Esophagus muscularis mucosa (tissue), 3 donors: ENCODE data around the gene KIF3A.

ENCODE experiments used
- POLR2A ChIP-seq: fragments of 450-650 bp; IDR thresholded peaks from one replicate; pipeline ENCODE4 v1.6.1; 2017; ENCODE audit warnings: antibody characterized with exemption, moderate library complexity, mild to moderate bottlenecking, low read depth
- POLR2AphosphoS5 ChIP-seq, 2 donors: sonication (generic); formaldehyde crosslinking; IDR thresholded peaks; one replicate each; pipeline ENCODE4 v1.6.1; 2017; ENCODE audit warnings: antibody characterized with exemption in 2 of 2
- TF ChIP-seq, protein P1 (sequence below), 3 experiments: fragments of 200-600 bp in 2 of 3; fragments of 450-650 bp in 1 of 3; sonication (generic) in 2 of 3; IDR thresholded peaks; one replicate each; pipeline ENCODE4 v1.5.1; 2017 to 2019; ENCODE audit warnings: antibody characterized with exemption in 3 of 3, mild to moderate bottlenecking in 2 of 3, moderate library complexity in 1 of 3

DNA sequence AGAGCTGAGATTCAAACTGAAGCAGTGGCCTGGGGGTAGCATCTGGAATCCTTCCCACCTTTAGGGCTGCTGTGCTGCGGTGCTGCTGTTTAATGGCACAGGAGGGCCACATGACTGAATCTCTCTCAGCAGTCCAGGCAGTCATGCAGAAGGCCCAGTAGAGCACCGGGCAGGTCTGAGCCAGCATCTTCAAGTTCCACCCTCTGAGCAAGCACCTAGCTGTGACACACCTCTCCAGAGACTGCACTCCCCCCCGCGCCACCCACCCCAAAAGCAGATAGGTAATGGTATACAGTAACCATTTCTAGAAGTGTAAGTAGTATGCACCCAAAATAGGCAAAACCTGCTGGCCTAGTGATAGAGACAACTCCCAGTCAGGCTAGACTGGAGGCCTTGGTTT, 55.4 kb downstream of the KIF3A start:
- TF ChIP-seq, protein P1, sequence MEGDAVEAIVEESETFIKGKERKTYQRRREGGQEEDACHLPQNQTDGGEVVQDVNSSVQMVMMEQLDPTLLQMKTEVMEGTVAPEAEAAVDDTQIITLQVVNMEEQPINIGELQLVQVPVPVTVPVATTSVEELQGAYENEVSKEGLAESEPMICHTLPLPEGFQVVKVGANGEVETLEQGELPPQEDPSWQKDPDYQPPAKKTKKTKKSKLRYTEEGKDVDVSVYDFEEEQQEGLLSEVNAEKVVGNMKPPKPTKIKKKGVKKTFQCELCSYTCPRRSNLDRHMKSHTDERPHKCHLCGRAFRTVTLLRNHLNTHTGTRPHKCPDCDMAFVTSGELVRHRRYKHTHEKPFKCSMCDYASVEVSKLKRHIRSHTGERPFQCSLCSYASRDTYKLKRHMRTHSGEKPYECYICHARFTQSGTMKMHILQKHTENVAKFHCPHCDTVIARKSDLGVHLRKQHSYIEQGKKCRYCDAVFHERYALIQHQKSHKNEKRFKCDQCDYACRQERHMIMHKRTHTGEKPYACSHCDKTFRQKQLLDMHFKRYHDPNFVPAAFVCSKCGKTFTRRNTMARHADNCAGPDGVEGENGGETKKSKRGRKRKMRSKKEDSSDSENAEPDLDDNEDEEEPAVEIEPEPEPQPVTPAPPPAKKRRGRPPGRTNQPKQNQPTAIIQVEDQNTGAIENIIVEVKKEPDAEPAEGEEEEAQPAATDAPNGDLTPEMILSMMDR (IDR thresholded peaks at IDR 0.05): no peak
- TF ChIP-seq POLR2AphosphoS5 (IDR thresholded peaks at IDR 0.05): no peak
- no peak for TF ChIP-seq POLR2A
